HG02884 (cell line): Measurements from ENCODE around the gene PRMT7.
"Not testable (repeated sequence)": the region's sequence is repeated elsewhere in the genome, so short reads cannot be mapped to it uniquely, and the experiment has no call there.

Experiments used
- ATAC-seq: cut with Tn5 transposase; IDR thresholded peaks from one replicate; pipeline ENCODE4 v1.9.1; 2021; ENCODE audit warnings: mild to moderate bottlenecking, moderate library complexity; ENCODE audit not compliant: unreplicated experiment

PRMT7 gene

DNA sequence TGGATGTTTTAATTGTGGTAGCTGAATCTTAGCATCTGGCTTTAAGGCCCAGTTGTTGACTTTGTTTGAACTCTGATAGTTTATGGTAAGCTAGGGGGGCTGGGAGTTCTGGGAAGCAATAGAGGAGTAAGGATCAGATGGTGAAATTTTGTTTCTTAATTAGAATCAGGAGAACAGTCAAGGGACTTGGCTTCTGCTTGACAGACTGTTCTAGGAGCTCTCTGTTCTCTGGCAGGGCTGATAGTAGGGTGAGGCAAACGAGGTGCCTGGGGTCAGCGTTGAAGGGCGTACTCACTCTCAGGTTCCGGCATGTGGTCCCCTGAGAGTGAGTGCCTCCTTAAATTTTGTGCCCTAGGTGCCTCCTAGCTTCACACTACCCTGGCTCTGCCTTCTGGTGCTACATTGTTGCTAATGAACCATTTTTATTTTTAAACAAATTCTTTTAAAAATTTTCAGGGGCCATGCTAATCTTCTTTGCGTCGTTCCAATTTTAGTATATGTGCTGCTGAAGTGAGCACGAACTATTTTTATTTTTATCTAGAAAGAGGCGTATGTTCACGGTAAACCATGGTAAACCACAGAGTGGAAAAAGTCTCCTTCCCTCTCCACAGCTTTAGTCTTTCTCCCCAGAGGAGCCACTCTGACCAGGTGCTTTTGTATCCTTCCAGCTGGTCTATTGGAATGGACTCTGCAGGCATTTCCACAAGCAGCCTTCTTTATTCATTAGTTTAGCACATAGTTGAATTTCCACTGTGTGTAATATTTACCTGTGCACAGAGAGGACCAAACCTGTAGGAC, 26.8 kb upstream of the PRMT7 start:
- ATAC-seq = peak; percentile 52

GRCh38 chr16:68284847-68285246, 26.0 kb upstream of the PRMT7 start:
- ATAC-seq = peak; percentile 40

DNA sequence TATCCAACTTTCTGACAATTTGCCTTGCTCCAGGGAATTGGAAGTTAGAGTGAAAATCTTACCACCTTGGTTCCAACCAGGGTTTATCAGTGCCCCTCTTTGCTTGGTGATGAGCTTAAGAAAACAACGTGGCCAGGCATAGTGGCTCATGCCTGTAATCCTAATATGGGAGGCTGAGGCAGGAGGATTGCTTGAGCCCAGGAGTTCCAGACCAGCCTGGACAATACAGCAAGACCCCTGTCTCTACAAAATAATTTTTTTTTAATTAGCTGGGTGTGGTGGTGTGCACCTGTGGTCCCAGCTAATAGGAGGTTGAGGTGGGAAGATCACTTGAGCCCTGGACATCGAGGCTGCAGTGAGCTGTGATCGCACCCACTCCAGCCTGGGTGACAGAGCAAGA, 25.1 kb upstream of the PRMT7 start:
- ATAC-seq = no peak

- no peak for ATAC-seq
Measured at GRCh38 chr16:68286153-68287074, 24.4 kb upstream of the PRMT7 start.

- ATAC-seq = no peak
Measured at GRCh38 chr16:68287276-68288251, 23.3 kb upstream of the PRMT7 start.

GRCh38 chr16:68288252-68288650, 22.6 kb upstream of the PRMT7 start:
- no peak for ATAC-seq

DNA sequence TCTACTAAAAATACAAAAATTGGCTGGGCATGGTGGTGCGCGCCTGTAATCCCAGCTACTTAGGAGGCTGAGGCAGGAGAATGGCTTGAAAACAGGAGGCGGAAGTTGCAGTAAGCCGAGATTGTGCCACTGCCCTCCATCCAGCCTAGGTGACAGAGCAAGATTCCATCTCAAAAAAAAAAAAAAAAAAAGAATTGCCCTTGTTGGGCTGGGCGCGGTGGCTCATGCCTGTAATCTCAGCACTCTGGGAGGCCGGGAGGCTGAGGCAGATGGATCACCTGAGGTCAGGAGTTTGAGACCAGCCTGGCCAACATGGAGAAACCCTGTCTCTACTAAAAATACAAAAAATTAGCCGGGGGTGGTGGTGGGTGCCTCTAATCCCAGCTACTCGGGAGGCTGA, 22.0 kb upstream of the PRMT7 start:
- ATAC-seq = not testable (repeated sequence)

DNA sequence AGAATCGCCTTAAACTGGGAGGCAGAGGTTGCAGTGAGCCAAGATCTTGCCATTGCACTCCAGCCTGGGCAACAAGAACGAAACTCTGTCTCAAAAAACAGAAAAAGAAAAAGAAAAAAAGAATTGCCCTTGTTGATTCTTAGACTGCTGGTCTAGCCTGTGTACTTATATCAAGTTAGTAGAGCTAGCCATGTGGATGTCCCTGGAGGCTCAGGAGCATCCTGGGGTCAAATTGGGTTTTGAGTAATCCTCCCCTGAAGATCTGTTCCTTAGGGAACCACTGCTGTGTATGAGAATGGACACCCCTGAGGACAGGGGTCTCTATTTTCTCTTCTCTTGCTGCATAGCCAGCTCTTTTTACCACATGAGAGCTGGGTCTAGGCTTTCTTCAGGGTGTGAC, 21.6 kb upstream of the PRMT7 start:
- no peak for ATAC-seq

DNA sequence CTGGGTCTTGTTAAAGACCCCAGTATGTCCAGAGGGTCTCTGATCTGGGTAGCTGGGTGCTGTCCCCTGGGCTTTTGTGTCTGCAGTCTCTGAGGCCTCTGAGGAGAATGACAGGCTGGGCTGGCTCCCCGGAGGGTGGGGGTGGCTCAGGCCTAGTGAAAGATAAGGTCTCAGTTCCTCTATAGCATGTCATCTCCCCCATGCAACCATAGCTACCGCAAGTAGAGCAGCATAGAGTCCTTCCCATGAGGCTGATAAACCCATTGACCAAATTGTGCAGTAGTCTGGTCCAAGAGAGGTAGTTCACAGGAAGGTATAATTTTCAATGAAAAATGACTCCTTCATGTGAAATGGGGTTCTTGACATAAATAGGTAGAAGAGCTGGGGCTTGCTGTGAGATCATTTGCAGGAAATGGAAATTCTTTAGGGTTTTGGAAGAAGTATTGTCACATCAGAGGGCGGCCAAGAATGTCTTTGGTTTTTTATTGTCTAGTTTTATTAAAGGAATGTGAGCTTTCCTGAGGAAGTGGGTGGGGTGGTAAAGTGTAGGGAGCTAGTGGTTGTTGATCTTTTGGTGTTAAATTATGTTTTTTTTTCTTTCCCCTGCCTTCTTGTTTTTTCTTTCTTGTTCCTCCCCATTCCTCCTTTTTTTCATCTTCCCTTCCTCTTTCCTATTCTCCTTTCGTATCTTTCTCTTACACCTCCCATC, 21.0 kb upstream of the PRMT7 start:
- peak; percentile 75 for ATAC-seq

DNA sequence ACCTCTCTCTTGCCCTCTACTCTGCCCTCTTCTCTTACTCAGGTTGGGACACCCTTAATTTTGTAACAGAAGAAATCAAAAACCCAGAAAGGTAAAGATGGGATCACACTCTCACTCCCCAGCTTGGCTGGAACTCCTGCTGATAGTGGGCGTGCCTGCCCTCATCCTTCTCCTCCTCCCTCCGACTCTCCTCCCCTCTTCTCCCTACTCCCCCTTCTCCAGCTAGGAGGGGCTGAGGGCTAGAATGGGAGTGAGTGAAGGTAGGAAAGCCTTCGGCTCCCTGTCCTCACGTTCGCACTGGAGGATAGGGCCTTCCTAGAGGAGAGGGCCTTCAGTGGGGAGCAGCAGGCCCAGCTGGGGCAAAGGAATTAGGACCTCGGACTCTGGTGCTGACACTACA, 20.4 kb upstream of the PRMT7 start:
- no peak for ATAC-seq

GRCh38 chr16:68291227-68291626, 19.6 kb upstream of the PRMT7 start:
- ATAC-seq = no peak

- no peak for ATAC-seq
Measured at GRCh38 chr16:68292425-68292824, 18.4 kb upstream of the PRMT7 start.

DNA sequence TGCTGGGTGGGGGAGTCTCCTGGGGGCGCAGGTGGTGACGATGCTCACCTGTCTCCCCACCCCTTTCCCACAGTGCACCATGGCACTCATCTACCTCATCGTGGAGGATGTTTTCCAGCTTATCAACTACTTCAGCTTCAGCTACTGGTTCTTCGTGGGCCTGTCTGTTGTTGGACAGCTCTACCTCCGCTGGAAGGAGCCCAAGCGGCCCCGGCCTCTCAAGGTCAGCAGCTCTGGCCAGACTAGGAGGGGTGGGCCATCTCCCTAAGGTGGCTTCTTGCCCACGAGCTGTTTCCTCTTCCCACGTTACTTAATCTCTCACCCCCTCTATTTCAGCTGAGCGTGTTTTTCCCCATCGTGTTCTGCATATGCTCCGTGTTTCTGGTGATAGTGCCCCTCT, 14.5 kb upstream of the PRMT7 start:
- no peak for ATAC-seq

GRCh38 chr16:68296693-68297092, 14.1 kb upstream of the PRMT7 start:
- no peak for ATAC-seq

DNA sequence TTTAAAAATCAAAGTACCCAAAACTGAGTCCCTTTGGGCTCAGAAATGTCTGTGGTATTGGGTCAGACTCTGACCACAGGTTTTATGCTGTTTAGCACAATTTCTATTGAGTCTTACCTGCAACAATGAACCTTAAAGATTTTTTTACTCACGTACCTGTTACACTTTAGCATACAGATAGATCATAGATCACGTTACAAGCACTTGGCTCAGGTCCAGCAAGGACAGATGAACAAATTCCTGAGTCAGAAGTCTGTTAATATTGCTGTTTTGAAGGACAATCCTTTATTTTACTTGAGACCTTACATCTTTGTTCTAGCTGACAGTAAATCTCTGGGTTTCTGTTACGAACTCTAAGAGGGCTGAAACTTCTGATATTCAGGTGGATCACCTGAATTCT, 12.9 kb upstream of the PRMT7 start:
- ATAC-seq = no peak

GRCh38 chr16:68298312-68298711, 12.5 kb upstream of the PRMT7 start:
- no peak for ATAC-seq

DNA sequence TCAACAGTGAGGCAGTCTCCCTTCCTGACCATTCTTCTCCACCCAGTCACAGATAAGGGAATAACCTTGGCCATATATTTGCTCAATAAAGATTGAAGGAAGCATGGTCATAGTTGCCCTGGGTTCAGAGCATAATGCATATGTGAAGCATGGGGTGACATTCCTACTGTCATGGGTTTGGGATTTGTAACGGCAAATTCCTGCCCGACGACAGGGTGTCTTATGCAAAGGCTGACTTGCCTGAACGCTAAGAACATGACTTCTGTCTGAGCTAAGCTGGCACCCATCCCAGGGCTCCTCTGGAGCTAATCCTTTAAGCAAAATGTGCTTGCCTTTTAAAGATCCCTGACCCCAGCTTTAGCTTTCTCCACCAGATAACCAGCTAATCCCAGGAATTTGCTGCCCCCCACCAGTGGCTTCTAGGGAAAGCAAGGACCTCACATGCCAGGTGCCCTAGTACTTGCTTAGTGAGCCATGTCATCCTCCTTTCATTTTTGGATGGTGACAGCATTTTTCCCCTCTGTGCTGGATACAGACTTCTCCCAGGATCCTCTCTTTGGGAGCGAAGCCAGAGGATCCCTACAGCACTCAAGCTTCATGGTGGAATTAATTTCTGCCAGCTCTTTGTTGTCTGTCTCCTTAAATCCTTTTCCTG, 11.8 kb upstream of the PRMT7 start:
- ATAC-seq = no peak

DNA sequence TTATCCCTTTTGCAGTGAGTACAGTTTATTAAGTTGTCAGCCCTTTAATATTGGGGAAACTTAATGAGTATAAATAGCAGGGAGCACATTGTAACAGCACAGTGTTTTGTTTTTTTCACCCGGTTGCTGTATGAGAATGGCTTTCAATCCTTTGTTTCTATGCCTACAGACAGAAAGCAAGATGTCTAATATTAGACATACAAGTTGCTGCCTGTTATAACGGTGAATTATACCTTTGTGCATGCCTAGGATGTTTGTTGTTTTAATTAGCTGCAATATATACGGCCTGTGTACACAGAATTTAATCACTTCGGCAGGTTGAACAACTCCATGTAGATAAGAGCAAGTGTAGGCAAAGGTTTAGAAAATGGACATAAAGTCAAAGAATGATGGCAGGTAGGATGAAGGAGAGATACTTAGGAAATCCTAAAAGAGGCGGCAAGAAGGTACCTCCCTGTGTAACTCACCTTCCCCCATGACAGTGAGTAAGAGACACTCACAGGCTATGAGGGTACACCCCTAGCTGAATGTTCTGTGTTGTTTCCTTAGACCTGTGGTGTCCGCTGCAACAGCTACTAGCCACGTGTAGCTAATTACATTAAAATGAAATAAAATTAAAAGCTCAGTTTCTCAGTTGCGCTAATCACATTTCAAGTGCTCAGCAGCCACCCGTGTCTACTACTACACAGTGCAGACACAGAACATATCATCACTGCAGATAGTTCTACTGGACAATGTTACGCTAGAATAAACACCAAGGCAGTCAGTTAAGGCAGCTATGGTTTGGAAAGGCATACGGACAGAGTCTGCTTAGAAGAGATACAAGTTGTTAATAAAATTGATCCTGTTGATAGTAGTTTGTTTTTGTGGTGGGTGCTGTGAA, 11.0 kb upstream of the PRMT7 start:
- no peak for ATAC-seq
